B cell (primary cell): ENCODE data around the gene ANAPC2.

Experiments
- CTCF ChIP-seq: fragments of 200-600 bp; IDR thresholded peaks from one replicate; pipeline ENCODE4 v1.8.0; 2022; ENCODE audit warnings: antibody characterized with exemption, mild to moderate bottlenecking
- EZH2 ChIP-seq: IDR thresholded peaks from 2 replicates; pipeline ENCODE4 v1.6.1; 2012; ENCODE audit warnings: borderline replicate concordance, low read depth, mild to moderate bottlenecking, moderate library complexity, low read length; ENCODE audit not compliant: insufficient read depth, poor library complexity, severe bottlenecking

DNA sequence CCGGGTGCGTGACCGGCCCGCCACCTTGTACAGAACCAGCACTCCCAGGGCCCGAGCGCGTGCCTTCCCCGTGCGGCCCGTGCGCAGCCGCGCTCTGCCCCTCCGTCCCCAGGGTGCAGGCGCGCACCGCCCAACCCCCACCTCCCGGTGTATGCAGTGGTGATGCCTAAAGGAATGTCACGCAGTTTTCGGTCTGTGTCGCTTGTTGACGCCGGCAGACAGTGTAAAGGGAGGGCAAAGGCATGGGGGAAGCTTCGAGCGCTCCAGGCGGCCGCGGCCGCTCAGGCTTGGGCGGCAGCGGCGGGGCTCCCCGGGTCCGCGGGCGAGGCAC, 19.8 kb downstream of the ANAPC2 start:
- TF ChIP-seq CTCF (no peak), EZH2 (no peak)
